ENCODE data around the gene NPHP4. TPM values are rescaled to one million over a fixed set of nuclear protein-coding genes. Genes with fewer than 3 reads are reported as not detected.

NPHP4 gene
- polyA plus RNA-seq, 1 donor (not counting 4 experiments of a cell fraction or from before 2014, with no cell fraction given) = 3.7 TPM

- Histone ChIP-seq H3K9me1 (ENCODE audit: control insufficient read depth, extremely low read depth, insufficient read depth, low read length) (no peaks in the 10 kb centered on the region), H3K9me3 (ENCODE audit: control insufficient read depth, low read depth, low read length) (no peaks in the 10 kb centered on the region), H3K27me3 (ENCODE audit: control insufficient read depth, extremely low read depth, insufficient read depth, low read length) (no peaks in the 10 kb centered on the region), H3K79me2 (ENCODE audit: control insufficient read depth, insufficient read depth, low read length) (no peaks in the 10 kb centered on the region), H3K4me2 (ENCODE audit: control insufficient read depth, extremely low read depth, insufficient read depth, low read depth, low read length) (no peak overlapping the region), H3K27ac (ENCODE audit: control insufficient read depth, insufficient read depth, low read length) (no peak overlapping the region), H3K36me3 (ENCODE audit: control insufficient read depth in 2 of 2, extremely low read depth in 1 of 2, insufficient read depth in 2 of 2, low read length in 2 of 2) (peaks cover 3 to 13% of the 10 kb centered on the region in 2 experiments), H3K4me3 (ENCODE audit: control insufficient read depth in 2 of 3, extremely low read depth in 1 of 3, insufficient read depth in 2 of 3, low read depth in 1 of 3, low read length in 3 of 3) (no peak overlapping the region), H2AFZ (ENCODE audit: control insufficient read depth, low read length) (no peak overlapping the region), H3K4me1 (ENCODE audit: control insufficient read depth, extremely low read depth, insufficient read depth, low read length) (no peaks in the 10 kb centered on the region), H3K9ac (ENCODE audit: control insufficient read depth, extremely low read depth, insufficient read depth, low read length) (no peak overlapping the region), H4K20me1 (ENCODE audit: control insufficient read depth, extremely low read depth, insufficient read depth, low read length) (no peaks in the 10 kb centered on the region)
- TF ChIP-seq EZH2 (IDR thresholded peaks at IDR 0.05; ENCODE audit: low read length) = no peak
- TF ChIP-seq, protein P1, sequence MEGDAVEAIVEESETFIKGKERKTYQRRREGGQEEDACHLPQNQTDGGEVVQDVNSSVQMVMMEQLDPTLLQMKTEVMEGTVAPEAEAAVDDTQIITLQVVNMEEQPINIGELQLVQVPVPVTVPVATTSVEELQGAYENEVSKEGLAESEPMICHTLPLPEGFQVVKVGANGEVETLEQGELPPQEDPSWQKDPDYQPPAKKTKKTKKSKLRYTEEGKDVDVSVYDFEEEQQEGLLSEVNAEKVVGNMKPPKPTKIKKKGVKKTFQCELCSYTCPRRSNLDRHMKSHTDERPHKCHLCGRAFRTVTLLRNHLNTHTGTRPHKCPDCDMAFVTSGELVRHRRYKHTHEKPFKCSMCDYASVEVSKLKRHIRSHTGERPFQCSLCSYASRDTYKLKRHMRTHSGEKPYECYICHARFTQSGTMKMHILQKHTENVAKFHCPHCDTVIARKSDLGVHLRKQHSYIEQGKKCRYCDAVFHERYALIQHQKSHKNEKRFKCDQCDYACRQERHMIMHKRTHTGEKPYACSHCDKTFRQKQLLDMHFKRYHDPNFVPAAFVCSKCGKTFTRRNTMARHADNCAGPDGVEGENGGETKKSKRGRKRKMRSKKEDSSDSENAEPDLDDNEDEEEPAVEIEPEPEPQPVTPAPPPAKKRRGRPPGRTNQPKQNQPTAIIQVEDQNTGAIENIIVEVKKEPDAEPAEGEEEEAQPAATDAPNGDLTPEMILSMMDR (optimal IDR thresholded peaks at IDR 0.05 in 1 of 3, IDR thresholded peaks at IDR 0.05 in 1 of 3, conservative IDR thresholded peaks at IDR 0.05 in 1 of 3; ENCODE audit: extremely low read depth in 1 of 3, insufficient read depth in 2 of 3, low read length in 3 of 3) = no peak
- dilution Hi-C loops (cut with MboI; ENCODE audit: extremely low pct_ligation_motif_present, low sequenced_read_pairs) = no loop called here
- FAIRE-seq (no peak), DNase-seq (ENCODE audit: low read depth, low spot score) (no peak)
Observed at GRCh38 chr1:5965586-5966131, 26.6 kb downstream of the NPHP4 start.

- Histone ChIP-seq H2AFZ (ENCODE audit: control insufficient read depth, low read length) (no peak overlapping the region), H3K9ac (ENCODE audit: control insufficient read depth, extremely low read depth, insufficient read depth, low read length) (no peak overlapping the region), H4K20me1 (ENCODE audit: control insufficient read depth, extremely low read depth, insufficient read depth, low read length) (no peaks in the 10 kb centered on the region), H3K4me1 (ENCODE audit: control insufficient read depth, extremely low read depth, insufficient read depth, low read length) (no peaks in the 10 kb centered on the region), H3K9me1 (ENCODE audit: control insufficient read depth, extremely low read depth, insufficient read depth, low read length) (no peaks in the 10 kb centered on the region), H3K4me2 (ENCODE audit: control insufficient read depth, extremely low read depth, insufficient read depth, low read depth, low read length) (no peak overlapping the region), H3K27me3 (ENCODE audit: control insufficient read depth, extremely low read depth, insufficient read depth, low read length) (no peaks in the 10 kb centered on the region), H3K27ac (ENCODE audit: control insufficient read depth, insufficient read depth, low read length) (no peak overlapping the region), H3K4me3 (ENCODE audit: control insufficient read depth in 2 of 3, extremely low read depth in 1 of 3, insufficient read depth in 2 of 3, low read depth in 1 of 3, low read length in 3 of 3) (no peak overlapping the region), H3K36me3 (ENCODE audit: control insufficient read depth in 2 of 2, extremely low read depth in 1 of 2, insufficient read depth in 2 of 2, low read length in 2 of 2) (peaks cover 11 to 15% of the 10 kb centered on the region in 2 experiments), H3K79me2 (ENCODE audit: control insufficient read depth, insufficient read depth, low read length) (no peaks in the 10 kb centered on the region), H3K9me3 (ENCODE audit: control insufficient read depth, low read depth, low read length) (no peaks in the 10 kb centered on the region)
- dilution Hi-C loops (cut with MboI; ENCODE audit: extremely low pct_ligation_motif_present, low sequenced_read_pairs) = no loop called here
- no peak for DNase-seq (ENCODE audit: low read depth, low spot score)
- TF ChIP-seq EZH2 (IDR thresholded peaks at IDR 0.05; ENCODE audit: low read length) = no peak
- TF ChIP-seq, protein P1 (optimal IDR thresholded peaks at IDR 0.05 in 1 of 3, IDR thresholded peaks at IDR 0.05 in 1 of 3, conservative IDR thresholded peaks at IDR 0.05 in 1 of 3; ENCODE audit: extremely low read depth in 1 of 3, insufficient read depth in 2 of 3, low read length in 3 of 3) = no peak
- FAIRE-seq = no peak
Observed at GRCh38 chr1:5962265-5963105, 29.7 kb downstream of the NPHP4 start.
